ENCODE measurements around the gene TOPBP1.
A peak's percentile ranks its signal among the peaks of the same experiment; 100 is the strongest.
"Not testable (repeated sequence)": the region's sequence is repeated elsewhere in the genome, so short reads cannot be mapped to it uniquely, and the experiment has no call there.

TOPBP1 gene

GRCh38 chr3:133661454-133662277, at the start of gene TOPBP1:
Gene TOPBP1, minus strand, starts transcription at chr3:133661941. Its CDS starts 814 bp downstream, at chr3:133661127.
- DNase-seq: peak; percentile 69

DNA sequence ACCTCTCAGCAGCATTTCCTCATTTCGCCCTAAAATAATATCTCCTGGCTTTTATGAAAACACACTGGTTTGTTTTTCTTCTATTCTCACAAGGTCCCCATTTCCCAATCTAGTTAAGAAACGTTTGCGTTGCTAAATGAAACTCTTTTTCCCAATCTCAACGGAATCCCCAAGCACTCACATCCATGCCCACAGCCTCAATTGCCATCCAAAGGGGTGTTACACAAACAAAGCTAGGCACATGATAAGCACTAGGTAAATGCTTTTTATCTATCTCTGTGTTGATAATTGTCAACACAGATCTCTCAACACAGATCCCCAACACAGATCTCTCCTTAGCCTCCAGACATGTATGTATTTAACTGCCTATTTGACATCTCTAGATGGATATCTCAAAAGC, 49.3 kb upstream of the TOPBP1 start:
- no peak for DNase-seq

DNA sequence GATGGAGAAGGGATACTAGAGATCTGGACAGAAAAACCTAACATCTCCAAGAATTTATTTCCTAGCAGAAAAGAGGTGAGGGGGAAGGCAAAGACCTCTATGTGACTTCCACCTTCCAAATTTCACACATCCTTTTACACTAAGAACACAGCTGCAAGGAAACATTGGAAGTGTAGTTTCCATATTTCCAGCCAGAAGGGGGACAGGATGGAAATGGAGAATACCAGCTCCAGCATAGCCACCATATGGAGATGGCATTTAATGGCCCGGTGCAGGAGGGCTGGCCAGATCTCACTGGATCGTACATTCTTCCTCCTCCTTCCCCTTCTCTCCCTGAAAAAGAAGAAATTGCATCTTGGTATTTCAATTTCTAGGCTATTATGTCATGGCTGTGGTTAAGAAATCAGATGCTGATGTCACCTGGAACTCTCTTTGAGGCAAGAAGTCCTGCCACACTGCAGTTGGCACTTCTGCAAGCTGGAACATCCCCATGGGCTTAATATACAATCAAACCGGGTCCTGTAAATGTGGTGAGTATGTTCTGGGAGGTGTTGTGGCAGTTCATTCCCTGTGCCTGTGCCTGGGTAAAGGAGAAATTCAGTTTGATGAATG, 47.5 kb upstream of the TOPBP1 start:
- no peak for DNase-seq

GRCh38 chr3:133706033-133706432, 44.3 kb upstream of the TOPBP1 start:
- DNase-seq: no peak

DNA sequence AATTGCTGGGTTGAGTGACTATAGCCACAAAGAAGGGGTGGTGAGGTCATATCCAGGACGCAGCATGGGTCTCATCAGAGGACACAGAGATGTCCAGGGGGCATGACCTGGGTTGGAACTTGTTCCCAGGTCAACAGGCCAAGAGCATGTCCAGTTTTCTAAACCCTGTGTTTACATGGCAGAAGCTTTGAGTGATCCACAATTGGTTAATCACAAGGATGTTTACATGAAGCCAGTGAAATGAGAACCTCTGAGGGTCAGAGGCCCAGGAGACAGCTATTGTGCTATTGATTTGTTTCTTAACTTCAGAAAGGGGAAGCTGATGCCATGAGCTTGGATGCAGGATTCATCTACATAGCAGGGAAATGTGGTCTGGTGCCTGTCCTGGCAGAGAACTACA, 42.2 kb upstream of the TOPBP1 start:
- no peak for DNase-seq

- DNase-seq: no peak
Observed at GRCh38 chr3:133701435-133702358, 40.0 kb upstream of the TOPBP1 start.

GRCh38 chr3:133700351-133700750, 38.6 kb upstream of the TOPBP1 start:
- no peak for DNase-seq

GRCh38 chr3:133699903-133700302, 38.2 kb upstream of the TOPBP1 start:
- DNase-seq: no peak

- DNase-seq: no peak
Observed at GRCh38 chr3:133699467-133699866, 37.7 kb upstream of the TOPBP1 start.

- DNase-seq: no peak
Observed at GRCh38 chr3:133697960-133698359, 36.2 kb upstream of the TOPBP1 start.

DNA sequence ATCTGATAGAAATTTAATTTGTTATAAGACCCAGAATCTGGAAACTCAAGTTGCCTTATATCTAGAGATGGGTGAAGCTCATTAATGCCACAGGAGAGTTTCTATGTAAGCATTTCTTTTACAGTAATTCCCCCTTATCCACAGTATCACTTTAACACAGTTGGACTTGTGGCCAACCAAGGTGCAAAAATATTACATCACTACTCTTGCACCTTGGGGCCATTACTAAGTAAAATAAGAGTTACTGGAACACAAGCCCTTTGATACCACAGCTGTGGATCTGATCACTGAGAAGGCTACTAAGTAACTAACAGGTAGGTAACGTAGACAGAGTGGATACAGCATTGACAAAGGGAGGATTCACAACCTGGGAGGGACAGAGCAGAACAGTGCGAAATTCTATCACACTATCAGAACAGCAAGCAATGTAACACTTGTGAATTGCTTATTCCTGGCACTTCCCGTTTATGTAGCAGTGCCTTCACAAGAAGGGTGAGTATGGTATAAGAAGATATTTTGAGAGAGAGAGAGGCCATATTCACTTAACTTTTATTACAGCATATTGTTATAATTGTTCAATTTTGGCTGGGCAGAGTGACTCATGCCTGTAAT, 33.9 kb upstream of the TOPBP1 start:
- DNase-seq: no peak

- DNase-seq: no peak
Observed at GRCh38 chr3:133694288-133695268, 32.8 kb upstream of the TOPBP1 start.

GRCh38 chr3:133693821-133694220, 32.1 kb upstream of the TOPBP1 start:
- DNase-seq: no peak

- no peak for DNase-seq
Observed at GRCh38 chr3:133692759-133693158, 31.0 kb upstream of the TOPBP1 start.

DNA sequence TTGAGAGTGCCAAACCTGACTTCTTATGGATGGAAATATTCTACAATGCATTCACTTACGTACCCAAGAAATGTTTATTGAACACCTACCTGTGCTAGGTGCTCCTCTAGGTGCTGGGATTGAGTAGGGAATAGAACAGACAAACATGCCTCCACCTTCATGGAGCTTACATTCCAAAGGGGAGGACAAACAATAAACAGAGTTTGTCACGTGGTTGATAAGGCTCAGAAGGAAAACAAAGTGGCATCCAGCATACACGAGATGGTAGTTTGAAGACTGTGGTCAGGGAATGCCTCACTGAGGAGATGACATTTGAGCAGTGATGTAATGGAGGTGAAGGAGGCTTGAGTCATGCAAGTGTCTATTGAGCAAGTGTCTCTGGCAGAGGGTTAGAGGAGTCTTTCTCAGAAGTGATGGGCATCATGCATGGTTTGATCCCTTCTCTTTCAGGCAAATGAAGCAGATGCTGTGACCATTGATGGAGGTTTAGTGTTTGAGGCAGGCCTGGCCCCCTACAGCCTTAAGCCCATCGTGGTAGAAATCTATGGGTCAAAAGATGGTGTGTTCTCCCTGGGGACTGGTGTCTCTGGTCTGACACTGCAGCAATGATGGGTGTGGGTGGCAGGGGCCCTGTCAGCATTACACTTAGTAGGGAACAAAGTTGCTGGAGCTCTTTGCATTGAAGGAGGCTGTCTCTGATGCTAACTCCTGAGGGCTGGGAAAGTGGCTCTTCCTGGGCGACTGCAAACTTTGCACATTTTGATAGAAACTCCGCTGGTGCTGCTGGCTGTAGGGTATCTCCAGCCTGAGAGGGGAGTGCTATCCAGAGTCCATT, 29.7 kb upstream of the TOPBP1 start:
- no peak for DNase-seq

DNA sequence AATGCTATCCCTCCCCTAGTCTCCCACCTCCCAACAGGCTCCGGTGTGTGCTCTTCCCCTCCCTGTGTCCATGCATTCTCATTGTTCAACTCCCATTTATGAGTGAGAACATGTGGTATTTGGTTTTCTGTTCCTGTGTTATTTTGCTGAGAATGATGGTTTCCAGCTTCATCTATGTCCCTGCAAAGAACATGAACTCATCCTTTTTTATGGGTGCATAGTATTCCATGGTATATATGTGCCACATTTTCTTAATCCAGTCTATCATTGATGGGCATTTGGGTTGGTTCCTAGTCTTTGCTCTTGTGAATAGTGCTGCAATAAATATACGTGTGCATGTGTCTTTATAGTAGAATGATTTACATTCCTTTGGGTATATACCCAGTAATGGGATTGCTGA, 16.3 kb upstream of the TOPBP1 start:
- DNase-seq: not testable (repeated sequence)

DNA sequence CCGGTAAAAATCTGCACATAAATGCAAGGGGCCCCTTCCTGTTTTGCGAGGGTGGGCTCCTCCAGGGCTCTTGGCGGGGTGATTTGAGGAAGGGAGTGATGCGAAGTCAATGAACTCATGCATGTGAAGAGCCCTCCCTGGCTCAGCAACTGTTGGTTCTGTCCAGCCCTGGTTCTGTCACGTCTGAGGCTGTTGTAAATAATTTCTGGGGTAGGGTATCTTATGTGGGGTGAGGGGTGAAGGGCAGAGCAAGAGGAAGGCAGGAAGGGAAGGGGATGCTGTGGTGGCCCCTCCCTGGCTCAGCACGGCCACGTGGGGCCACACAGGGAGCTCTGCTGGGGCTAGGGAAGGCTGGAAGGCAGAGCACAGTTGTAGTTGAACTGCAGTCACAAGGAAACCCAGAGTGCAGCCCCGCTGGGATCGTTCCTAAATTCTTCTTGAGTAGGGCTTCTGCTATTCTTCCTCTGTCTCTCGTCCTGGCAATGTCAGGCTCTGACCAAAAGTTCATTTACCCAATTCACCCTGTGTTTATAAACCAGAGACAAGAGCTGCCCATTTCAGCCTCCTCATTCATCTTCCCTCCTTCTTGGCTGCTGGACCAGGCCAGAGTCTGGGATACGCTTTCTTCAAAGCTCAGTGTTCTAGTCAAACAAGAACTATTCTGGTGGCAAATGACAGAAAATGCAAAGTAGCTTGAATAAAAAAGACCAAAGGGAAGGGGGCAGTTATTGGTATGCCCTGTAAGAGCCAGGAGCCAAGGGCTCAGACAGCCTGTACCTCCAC, 14.8 kb upstream of the TOPBP1 start:
- no peak for DNase-seq

DNA sequence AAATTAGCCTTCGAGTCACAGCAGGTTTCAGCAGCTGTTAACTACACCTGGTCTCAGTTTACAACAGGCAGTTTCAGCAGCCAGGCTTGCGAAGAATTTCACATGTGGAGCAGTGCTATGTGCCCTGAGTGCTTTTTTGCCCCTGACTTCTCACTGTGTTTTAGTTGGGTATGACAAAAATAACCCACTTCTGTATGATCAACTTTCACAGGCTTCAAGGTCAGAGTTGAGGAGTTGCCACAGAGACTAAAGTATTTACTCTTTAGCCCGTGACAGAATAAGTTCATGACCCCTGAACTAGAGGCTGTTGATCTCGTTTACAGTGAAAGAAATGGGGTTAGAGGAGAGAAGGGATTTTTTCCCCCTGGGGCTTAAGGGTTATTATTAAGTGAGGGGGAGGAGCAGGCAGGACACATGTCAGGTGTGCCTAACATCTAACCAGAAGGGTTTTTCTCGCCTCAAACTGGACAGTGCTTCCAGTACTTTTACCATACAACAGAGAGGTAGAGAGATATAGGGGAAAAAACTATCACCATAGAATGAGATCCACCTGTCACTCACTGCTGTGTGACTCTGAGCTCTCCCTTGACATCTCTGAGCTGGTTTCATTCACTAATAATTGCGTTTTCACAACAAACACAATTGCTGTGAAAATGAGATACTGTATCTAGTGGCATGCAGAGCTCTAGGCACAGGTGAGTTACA, 14.0 kb upstream of the TOPBP1 start:
- DNase-seq: no peak

DNA sequence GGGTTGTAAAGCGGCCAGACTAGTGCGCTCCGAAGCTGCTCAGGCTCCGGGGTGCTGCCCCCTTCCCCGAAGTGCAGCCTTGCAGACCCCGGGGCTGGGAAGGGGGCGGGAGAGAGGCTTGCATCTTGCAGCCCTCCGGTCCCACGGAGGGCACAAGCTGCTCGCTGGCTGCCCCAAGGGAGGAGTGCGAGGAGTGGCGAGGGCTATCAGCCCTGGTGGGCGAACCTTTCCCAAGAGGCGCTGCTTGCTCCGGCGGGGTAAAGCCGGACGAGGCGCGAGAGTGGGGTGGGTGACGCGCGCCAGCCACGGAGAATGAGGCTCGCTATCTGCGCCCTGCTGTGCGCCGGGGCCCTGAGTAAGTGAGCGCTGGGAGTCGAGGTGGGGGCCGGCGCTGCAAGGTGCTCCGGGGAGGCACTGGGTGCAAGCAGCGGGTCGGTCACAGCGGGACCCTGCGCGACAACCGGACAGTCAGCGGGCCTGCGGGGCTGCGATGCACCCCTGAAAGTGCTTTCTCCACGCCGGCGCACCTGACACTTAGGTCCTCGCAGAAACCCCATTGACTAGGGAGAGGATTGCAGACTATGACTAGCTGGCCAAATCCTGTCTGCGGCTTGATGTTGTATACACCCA, 12.7 kb upstream of the TOPBP1 start:
- no peak for DNase-seq
